Osteoblast (primary cell): ENCODE data around the gene ADARB1. TPM values are rescaled to one million over a fixed set of nuclear protein-coding genes. Genes with fewer than 3 reads are reported as not detected.

ENCODE experiments used
- DNase-seq: peaks from one replicate; pipeline ENCODE4 v3.0.0; 2011; ENCODE audit warnings: low spot score, mixed read lengths; ENCODE audit not compliant: insufficient read length; ENCODE audit errors: missing footprints
- H2AFZ ChIP-seq: 2 replicates; pipeline ENCODE4 v1.6.0; 2011; ENCODE audit warnings: mild to moderate bottlenecking, low read length
- H3K27ac ChIP-seq: 2 replicates; pipeline ENCODE4 v1.5.1; 2011; ENCODE audit warnings: mild to moderate bottlenecking, low read depth, low read length, moderate library complexity
- H3K27me3 ChIP-seq: 2 replicates; pipeline ENCODE4 v1.6.0; 2012; ENCODE audit warnings: mild to moderate bottlenecking, control low read depth, inconsistent platforms, low read length, moderate library complexity; ENCODE audit not compliant: insufficient read depth
- H3K36me3 ChIP-seq: 2 replicates; pipeline ENCODE4 v1.5.1; 2011; ENCODE audit warnings: mild to moderate bottlenecking, low read length, control low read depth, moderate library complexity; ENCODE audit not compliant: insufficient read depth
- H3K4me1 ChIP-seq: 2 replicates; pipeline ENCODE4 v1.5.1; 2011; ENCODE audit warnings: mild to moderate bottlenecking, low read length, control low read depth, moderate library complexity; ENCODE audit not compliant: insufficient read depth
- H3K4me2 ChIP-seq: 2 replicates; pipeline ENCODE4 v1.6.0; 2011; ENCODE audit warnings: mild to moderate bottlenecking, low read length; ENCODE audit not compliant: insufficient read depth
- H3K4me3 ChIP-seq: fragments of 200-600 bp; sonication (generic); 3 replicates; pipeline ENCODE4 v1.5.1; 2012; ENCODE audit warnings: mild to moderate bottlenecking, low read length, inconsistent platforms; ENCODE audit not compliant: insufficient read depth
- H3K79me2 ChIP-seq: 2 replicates; pipeline ENCODE4 v1.6.0; 2012; ENCODE audit warnings: mild to moderate bottlenecking, low read length, control low read depth, inconsistent platforms; ENCODE audit not compliant: insufficient read depth
- H3K9me3 ChIP-seq: 2 replicates; pipeline ENCODE4 v1.5.1; 2011; ENCODE audit warnings: low read depth, low read length, control low read depth
- H4K20me1 ChIP-seq: 2 replicates; pipeline ENCODE4 v1.6.0; 2012; ENCODE audit warnings: mild to moderate bottlenecking, low read length, control low read depth; ENCODE audit not compliant: insufficient read depth
- CTCF ChIP-seq: IDR thresholded peaks from 2 replicates; pipeline ENCODE4 v1.5.1; 2011; ENCODE audit warnings: mild to moderate bottlenecking, low read depth, low read length, moderate library complexity; ENCODE audit errors: extremely low read depth
- total RNA-seq: library from RNA; depleted of rRNA; stranded (reverse); fragments of >200 nt; gene quantifications from 2 replicates; pipeline ENCODE4 v1.2.3, GENCODE V29; 2012

Gene ADARB1
- total RNA-seq, 1 donor = 19.5 TPM

GRCh38 chr21:45053561-45054226, 20.7 kb upstream of the ADARB1 start:
- Histone ChIP-seq H2AFZ (no peak overlapping the region), H3K4me3 (no peak overlapping the region), H3K36me3 (no peaks in the 10 kb centered on the region), H3K9me3 (no peaks in the 10 kb centered on the region), H3K4me2 (no peak overlapping the region), H3K27ac (no peak overlapping the region), H3K79me2 (no peaks in the 10 kb centered on the region), H3K4me1 (peaks cover 35% of the 10 kb centered on the region), H4K20me1 (no peaks in the 10 kb centered on the region), H3K27me3 (peaks cover 8% of the 10 kb centered on the region)
- DNase-seq = peak; percentile 35
- no peak for TF ChIP-seq CTCF

GRCh38 chr21:45054227-45054926, 20.0 kb upstream of the ADARB1 start:
- no peaks in the 10 kb centered on the region for H3K9me3 ChIP-seq

GRCh38 chr21:45054927-45055612, 19.3 kb upstream of the ADARB1 start:
- Histone ChIP-seq H4K20me1 (no peaks in the 10 kb centered on the region), H2AFZ (no peak overlapping the region), H3K27me3 (peaks cover 3% of the 10 kb centered on the region), H3K36me3 (no peaks in the 10 kb centered on the region), H3K4me2 (no peak overlapping the region), H3K4me1 (peaks cover 29% of the 10 kb centered on the region), H3K27ac (no peak overlapping the region), H3K9me3 (no peaks in the 10 kb centered on the region), H3K79me2 (no peaks in the 10 kb centered on the region), H3K4me3 (no peak overlapping the region)
- TF ChIP-seq CTCF = no peak
- DNase-seq = no peak

More at GRCh38 chr21:45054227-45054926, 20.0 kb upstream of the ADARB1 start:
- no peaks in the 10 kb centered on the region for H4K20me1 ChIP-seq
- peaks cover 3% of the 10 kb centered on the region for H3K27me3 ChIP-seq
- peak; percentile 77 for DNase-seq
- H3K4me1 ChIP-seq = peaks cover 35% of the 10 kb centered on the region
- no peaks in the 10 kb centered on the region for H3K36me3 ChIP-seq
- no peaks in the 10 kb centered on the region for H3K79me2 ChIP-seq
- H3K4me3 ChIP-seq = no peak overlapping the region
- H3K4me2 ChIP-seq = no peak overlapping the region
- H3K27ac ChIP-seq = no peak overlapping the region
- TF ChIP-seq CTCF = no peak
- H2AFZ ChIP-seq = no peak overlapping the region

- peak overlapping the region; percentile 71 for H2AFZ ChIP-seq
- peak overlapping the region; percentile 27 for H3K4me3 ChIP-seq
- peaks cover 3% of the 10 kb centered on the region for H3K27me3 ChIP-seq
- no peaks in the 10 kb centered on the region for H3K79me2 ChIP-seq
- H3K4me2 ChIP-seq = peak overlapping the region; percentile 58
- no peak overlapping the region for H3K27ac ChIP-seq
- H3K4me1 ChIP-seq = peaks cover 22% of the 10 kb centered on the region
- H4K20me1 ChIP-seq = no peaks in the 10 kb centered on the region
- H3K9me3 ChIP-seq = no peaks in the 10 kb centered on the region
- DNase-seq = peak; percentile 96
- H3K36me3 ChIP-seq = no peaks in the 10 kb centered on the region
- no peak for TF ChIP-seq CTCF
Measured at GRCh38 chr21:45055861-45056260, 18.5 kb upstream of the ADARB1 start.
